ENCODE results near the gene CNTNAP4. TPM values are rescaled to one million over a fixed set of nuclear protein-coding genes. Genes with fewer than 3 reads are reported as not detected.

The CNTNAP4 gene
- total RNA-seq, 1 experiment from 2014 or later: not detected

DNA sequence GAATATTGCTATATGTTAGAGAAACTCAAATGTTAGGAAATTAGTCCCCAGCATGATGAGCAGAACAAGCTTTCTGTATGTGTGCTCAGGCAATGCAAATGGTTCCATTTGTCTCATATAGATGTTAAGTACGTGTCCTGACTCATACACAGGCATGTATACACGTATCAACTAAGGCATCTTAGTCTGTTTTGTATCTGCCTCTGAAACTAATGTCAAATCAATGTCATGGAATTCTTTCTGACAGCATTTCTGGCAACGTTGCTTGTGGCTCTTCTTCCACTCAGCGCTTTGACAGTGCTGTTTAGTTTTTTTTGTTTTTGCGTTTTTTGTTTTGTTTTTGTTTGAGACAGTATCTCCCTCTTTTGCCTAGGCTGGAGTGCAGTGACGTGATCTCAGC is 111.9 kb downstream of the CNTNAP4 start:
- H2BK15ac ChIP-seq (ENCODE audit: low read depth, low read length): no peak overlapping the region
- no peak overlapping the region for H4K5ac ChIP-seq (ENCODE audit: insufficient read length, low read depth, low read length)
- H3K9me3 ChIP-seq (ENCODE audit: control insufficient read depth, low read depth, low read length): no peaks in the 10 kb centered on the region
- no peak overlapping the region for H2AK5ac ChIP-seq (ENCODE audit: insufficient read length, low read length)
- no peaks in the 10 kb centered on the region for H3K27me3 ChIP-seq (ENCODE audit: insufficient read depth, low read length)
- no peaks in the 10 kb centered on the region for H3K23me2 ChIP-seq (ENCODE audit: insufficient read length, low read depth, low read length, poor library complexity, severe bottlenecking)
- no CpG with 5 or more reads among the region's 6 CpGs for WGBS (ENCODE audit: extremely low coverage, insufficient read length, low lambda C conversion rate)
- H3K4me2 ChIP-seq (ENCODE audit: insufficient read depth, insufficient read length, low read length): no peak overlapping the region
- no peak overlapping the region for H4K8ac ChIP-seq (replicated peaks; ENCODE audit: insufficient read length, low read depth, low read length)
- no peak overlapping the region for H2AFZ ChIP-seq (ENCODE audit: low read length)
- H2BK5ac ChIP-seq (ENCODE audit: insufficient read length, low read length): no peak overlapping the region
- Mint-ChIP-seq H3K27ac (no peak overlapping the region), H3K4me1 (peaks cover 11 to 15% of the 10 kb centered on the region in 2 experiments; a peak in 3 of 4 replicates), H3K27me3 (ENCODE audit: low read depth) (no peaks in the 10 kb centered on the region), H3K36me3 (ENCODE audit: insufficient read depth in 1 of 3, low read depth in 3 of 3) (no peaks in the 10 kb centered on the region), H3K4me3 (no peak overlapping the region), H3K9me3 (no peaks in the 10 kb centered on the region)
- no peaks in the 10 kb centered on the region; the same call in 1 of the 2 replicates for H3K4me1 ChIP-seq (ENCODE audit: insufficient read depth, low read length)
- H3K56ac ChIP-seq (ENCODE audit: insufficient read length, low read depth, low read length): no peak overlapping the region
- no peak overlapping the region for H4K91ac ChIP-seq (ENCODE audit: insufficient read length, low read depth, low read length)
- no peak overlapping the region for H3K14ac ChIP-seq (ENCODE audit: insufficient read depth, low read length)
- TF ChIP-seq CTCF (conservative IDR thresholded peaks at IDR 0.05): no peak
- no peak overlapping the region for H2BK20ac ChIP-seq (ENCODE audit: low read depth, low read length, poor library complexity, severe bottlenecking)
- no peak for DNase-seq
- no peak overlapping the region for H2BK12ac ChIP-seq (ENCODE audit: insufficient read length, low read depth, low read length)
- H3K9ac ChIP-seq (ENCODE audit: extremely low read depth, insufficient read length, low read length): no peak overlapping the region
- no peak overlapping the region for H3T11ph ChIP-seq (ENCODE audit: low read length)
- no peak overlapping the region for H3K23ac ChIP-seq (ENCODE audit: insufficient read length, low read depth, low read length)
- H3K4ac ChIP-seq (ENCODE audit: low read depth, low read length): no peak overlapping the region
- no peaks in the 10 kb centered on the region for H3K79me2 ChIP-seq (ENCODE audit: insufficient read depth, low read length)
- no peak overlapping the region for H3K18ac ChIP-seq (ENCODE audit: insufficient read length, low read depth, low read length)
- no peaks in the 10 kb centered on the region for H3K79me1 ChIP-seq (ENCODE audit: insufficient read depth, low read depth, low read length, poor library complexity, severe bottlenecking)
- no peaks in the 10 kb centered on the region for H4K20me1 ChIP-seq (ENCODE audit: control insufficient read depth, insufficient read depth, insufficient read length)
- no peak overlapping the region for H3K27ac ChIP-seq (ENCODE audit: insufficient read length, low read depth, low read length)
- H2BK120ac ChIP-seq (ENCODE audit: low read depth, low read length, poor library complexity, severe bottlenecking): no peak overlapping the region

All from H9 (cell line).